ENCODE results near the gene GNB1L. TPM values are rescaled to one million over a fixed set of nuclear protein-coding genes. Genes with fewer than 3 reads are reported as not detected.
A peak's percentile ranks its signal among the peaks of the same experiment; 100 is the strongest.
"Not testable (repeated sequence)": the region's sequence is repeated elsewhere in the genome, so short reads cannot be mapped to it uniquely, and the experiment has no call there.

GNB1L gene
- total RNA-seq, 2 experiments from 2014 or later = 3.0 to 6.5 TPM

DNA sequence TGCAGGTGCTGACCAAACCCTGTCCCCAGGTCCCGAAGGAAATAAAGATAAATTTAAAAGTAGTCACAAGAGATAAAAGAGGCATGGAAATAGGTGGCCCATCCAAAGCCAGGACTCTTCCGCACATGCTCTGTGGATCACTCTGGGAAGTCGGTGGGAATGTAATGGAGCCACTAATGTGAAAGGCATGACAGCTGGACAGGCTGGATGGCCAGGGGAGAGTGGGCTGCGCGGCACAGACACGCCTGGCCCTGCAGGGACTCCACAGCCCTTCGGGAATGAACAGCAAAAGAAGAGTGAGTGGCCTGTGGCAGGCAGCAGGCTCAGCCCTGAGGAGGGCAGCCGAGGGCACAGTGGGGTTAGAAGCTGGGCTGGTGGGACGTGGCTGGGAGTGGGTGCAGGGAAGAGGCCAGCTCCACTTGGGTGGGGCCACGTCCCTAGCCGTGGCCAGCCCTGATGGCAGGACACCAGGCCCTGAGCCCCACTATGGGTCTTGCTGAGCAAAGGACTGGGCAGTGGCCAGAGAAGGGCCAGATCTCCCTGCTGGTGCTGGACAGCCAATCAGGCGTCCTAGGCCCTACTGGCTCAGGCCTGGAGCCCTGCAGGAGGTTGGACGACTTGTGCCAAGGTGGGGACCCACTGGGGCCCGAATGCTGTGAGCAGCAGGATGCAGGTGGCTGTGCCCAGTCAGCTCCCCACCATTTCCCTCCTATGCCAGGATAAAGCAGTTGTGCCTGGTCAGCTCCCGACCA, 31.3 kb upstream of the GNB1L start:
- no peaks in the 10 kb centered on the region for H3K9me3 Mint-ChIP-seq
- DNase-seq (peak in 1 of 14 experiments; percentile 16), ATAC-seq (ENCODE audit: poor library complexity) (no peak)
- Histone ChIP-seq H3K4me3 (ENCODE audit: low read length) (no peak overlapping the region), H3K9me3 (ENCODE audit: control insufficient read depth in 1 of 2, insufficient read depth in 1 of 2, low read length in 2 of 2) (no peaks in the 10 kb centered on the region), H3K36me3 (ENCODE audit: insufficient read depth, low read length) (no peaks in the 10 kb centered on the region), H3K27me3 (ENCODE audit: control insufficient read depth in 1 of 2, insufficient read depth in 2 of 2, low read length in 2 of 2) (no peaks in the 10 kb centered on the region), H3K27ac (ENCODE audit: low read depth in 1 of 2, low read length in 2 of 2) (peak overlapping the region; percentile 63 to 90), H3K4me1 (ENCODE audit: insufficient read depth, low read length) (peaks cover 80% of the 10 kb centered on the region)
- CTCF ChIA-PET = interaction anchor here (1.7 to 2.8 kb wide), 3 partner anchors 24 to 155 kb away, joined by 7 to 10 read pairs (median 8); partner anchors contain the start of genes GNB1L and RTL10
- H3K27me3 Mint-ChIP-seq = no peaks in the 10 kb centered on the region
- peaks cover 56% of the 10 kb centered on the region for H3K4me1 Mint-ChIP-seq (ENCODE audit: low read depth)
- POLR2A ChIA-PET = interaction anchor here (0.6 to 2.2 kb wide), 7 partner anchors 11 to 42 kb away, joined by 3 to 32 read pairs (median 6); partner anchors contain the start of genes GNB1L and RTL10
- no peak overlapping the region for H3K4me3 Mint-ChIP-seq
- H3K36me3 Mint-ChIP-seq (ENCODE audit: low read depth) = no peaks in the 10 kb centered on the region
- intact Hi-C loops (cut with DNase I, micrococcal nuclease) = no loop called here
- TF ChIP-seq, protein P1, sequence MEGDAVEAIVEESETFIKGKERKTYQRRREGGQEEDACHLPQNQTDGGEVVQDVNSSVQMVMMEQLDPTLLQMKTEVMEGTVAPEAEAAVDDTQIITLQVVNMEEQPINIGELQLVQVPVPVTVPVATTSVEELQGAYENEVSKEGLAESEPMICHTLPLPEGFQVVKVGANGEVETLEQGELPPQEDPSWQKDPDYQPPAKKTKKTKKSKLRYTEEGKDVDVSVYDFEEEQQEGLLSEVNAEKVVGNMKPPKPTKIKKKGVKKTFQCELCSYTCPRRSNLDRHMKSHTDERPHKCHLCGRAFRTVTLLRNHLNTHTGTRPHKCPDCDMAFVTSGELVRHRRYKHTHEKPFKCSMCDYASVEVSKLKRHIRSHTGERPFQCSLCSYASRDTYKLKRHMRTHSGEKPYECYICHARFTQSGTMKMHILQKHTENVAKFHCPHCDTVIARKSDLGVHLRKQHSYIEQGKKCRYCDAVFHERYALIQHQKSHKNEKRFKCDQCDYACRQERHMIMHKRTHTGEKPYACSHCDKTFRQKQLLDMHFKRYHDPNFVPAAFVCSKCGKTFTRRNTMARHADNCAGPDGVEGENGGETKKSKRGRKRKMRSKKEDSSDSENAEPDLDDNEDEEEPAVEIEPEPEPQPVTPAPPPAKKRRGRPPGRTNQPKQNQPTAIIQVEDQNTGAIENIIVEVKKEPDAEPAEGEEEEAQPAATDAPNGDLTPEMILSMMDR (IDR thresholded peaks at IDR 0.05) = no peak
- H3K27ac Mint-ChIP-seq = peak overlapping the region; percentile 97

DNA sequence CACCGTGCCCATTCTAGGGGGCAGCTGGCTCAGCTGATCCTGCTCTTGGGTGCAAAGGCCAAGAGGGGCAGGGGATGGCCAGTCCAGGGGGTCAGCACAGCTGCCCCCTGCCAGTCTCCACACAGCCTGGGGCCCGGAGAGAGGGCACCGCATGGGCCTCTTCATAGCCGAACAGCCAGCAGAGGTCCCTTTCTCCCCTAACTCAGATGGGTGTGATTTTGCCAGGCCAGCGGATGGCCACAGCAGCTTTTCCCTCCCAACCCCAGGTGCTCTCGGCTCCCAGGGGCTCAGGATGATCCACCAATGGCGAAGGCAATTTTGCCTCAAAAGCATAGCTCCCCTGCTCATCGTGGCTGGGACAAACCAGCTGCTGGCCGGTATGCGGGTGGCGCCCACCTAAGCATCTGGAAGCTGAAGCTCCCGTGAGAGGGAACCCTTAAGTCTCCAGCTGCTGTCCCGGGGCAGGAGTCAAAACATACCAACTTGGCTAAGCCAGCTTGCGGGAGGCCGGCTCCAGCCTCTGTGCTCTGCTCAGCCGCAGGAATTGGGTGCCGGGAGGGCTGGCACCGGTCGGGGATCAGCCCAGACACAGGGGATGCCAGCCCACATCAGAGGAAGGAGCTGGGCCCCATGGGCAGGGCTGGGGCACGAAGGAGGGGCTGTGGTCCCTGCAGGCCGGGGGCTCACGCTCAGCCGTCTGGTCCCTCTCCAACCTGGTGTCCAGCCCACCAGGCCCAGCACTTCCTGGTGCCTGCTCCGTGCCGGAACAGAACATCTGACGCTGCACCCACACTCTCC, 30.5 kb upstream of the GNB1L start:
- no peaks in the 10 kb centered on the region for H3K9me3 Mint-ChIP-seq
- no peaks in the 10 kb centered on the region for H3K36me3 Mint-ChIP-seq (ENCODE audit: low read depth)
- H3K9me3 ChIP-seq (ENCODE audit: control insufficient read depth in 1 of 2, insufficient read depth in 1 of 2, low read length in 2 of 2) = no peaks in the 10 kb centered on the region
- TF ChIP-seq, protein P1 (IDR thresholded peaks at IDR 0.05) = no peak
- intact Hi-C loops (cut with DNase I, micrococcal nuclease) = no loop called here
- CTCF ChIA-PET = no interaction called here
- peaks cover 48% of the 10 kb centered on the region for H3K4me1 Mint-ChIP-seq (ENCODE audit: low read depth)
- H3K27ac ChIP-seq (ENCODE audit: low read depth in 1 of 2, low read length in 2 of 2) = peak overlapping the region; percentile 35 to 90
- H3K4me1 ChIP-seq (ENCODE audit: insufficient read depth, low read length) = peaks cover 72% of the 10 kb centered on the region
- H3K27ac Mint-ChIP-seq = peak overlapping the region; percentile 97
- H3K4me3 Mint-ChIP-seq = no peak overlapping the region
- H3K27me3 Mint-ChIP-seq = no peaks in the 10 kb centered on the region
- no peaks in the 10 kb centered on the region for H3K27me3 ChIP-seq (ENCODE audit: control insufficient read depth in 1 of 2, insufficient read depth in 2 of 2, low read length in 2 of 2)
- ATAC-seq (ENCODE audit: poor library complexity) = no peak
- no peaks in the 10 kb centered on the region for H3K36me3 ChIP-seq (ENCODE audit: insufficient read depth, low read length)
- POLR2A ChIA-PET = interaction anchor here (0.6 to 2.2 kb wide), 4 partner anchors 11 to 30 kb away, joined by 3 to 17 read pairs (median 4); partner anchors contain the start of genes GNB1L and RTL10
- H3K4me3 ChIP-seq (ENCODE audit: low read length) = no peak overlapping the region
- DNase-seq = peak in 1 of 14 experiments; percentile 32

DNA sequence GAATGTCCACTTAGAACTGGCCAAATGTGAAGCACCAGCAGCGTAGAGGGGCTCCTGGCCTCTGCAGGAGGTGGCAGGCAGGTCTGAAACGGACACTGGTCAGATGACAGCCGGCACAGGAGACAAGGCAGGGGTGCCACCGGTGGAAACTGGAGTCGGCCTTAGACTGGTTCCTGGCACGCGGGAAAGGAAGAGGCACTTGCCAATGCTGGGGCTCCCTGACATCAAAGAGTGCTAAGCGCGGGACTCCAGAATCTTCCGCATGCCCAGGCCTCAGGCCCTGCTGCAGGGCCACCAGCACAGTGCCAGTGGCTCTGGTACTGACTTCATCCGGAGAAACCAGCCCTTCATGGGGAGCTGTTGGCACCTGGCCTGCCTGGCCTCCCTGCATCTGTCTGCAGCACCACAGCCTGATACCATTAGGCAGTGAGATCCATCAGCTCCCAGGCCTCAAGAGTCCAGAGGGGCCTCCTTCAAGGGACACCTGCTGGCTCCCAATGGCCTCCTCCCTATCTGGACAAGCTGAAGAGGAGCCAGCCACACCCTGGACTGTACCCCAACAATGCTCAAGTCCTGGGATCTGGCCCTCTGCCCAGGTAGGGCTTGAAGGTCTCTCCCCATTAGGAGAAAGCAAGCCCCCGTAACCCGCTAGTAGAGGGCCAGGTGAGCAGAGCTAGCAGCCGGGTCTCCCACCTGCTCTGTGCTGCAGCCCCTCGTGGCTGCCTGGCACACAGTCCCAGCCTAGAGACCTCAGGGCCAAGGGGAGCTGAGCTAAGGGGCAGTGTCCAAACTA, 29.7 kb upstream of the GNB1L start:
- no peaks in the 10 kb centered on the region for H3K9me3 Mint-ChIP-seq
- peak overlapping the region; percentile 97 for H3K27ac Mint-ChIP-seq
- no peaks in the 10 kb centered on the region for H3K27me3 ChIP-seq (ENCODE audit: control insufficient read depth in 1 of 2, insufficient read depth in 2 of 2, low read length in 2 of 2)
- H3K4me3 Mint-ChIP-seq = no peak overlapping the region
- CTCF ChIA-PET = no interaction called here
- H3K27me3 Mint-ChIP-seq = no peaks in the 10 kb centered on the region
- TF ChIP-seq, protein P1 (IDR thresholded peaks at IDR 0.05) = no peak
- DNase-seq (peak in 3 of 14 experiments; percentile 9 to 33 (median 28)), ATAC-seq (ENCODE audit: poor library complexity) (no peak)
- H3K36me3 ChIP-seq (ENCODE audit: insufficient read depth, low read length) = no peaks in the 10 kb centered on the region
- H3K27ac ChIP-seq (ENCODE audit: low read depth in 1 of 2, low read length in 2 of 2) = peak overlapping the region; percentile 35 to 90
- peaks cover 64% of the 10 kb centered on the region for H3K4me1 ChIP-seq (ENCODE audit: insufficient read depth, low read length)
- POLR2A ChIA-PET = interaction anchor here (1.3 to 2.2 kb wide), 2 partner anchors 10 to 29 kb away, joined by 4 to 17 read pairs; partner anchors contain the start of genes GNB1L and RTL10
- no peak overlapping the region for H3K4me3 ChIP-seq (ENCODE audit: low read length)
- no peaks in the 10 kb centered on the region for H3K9me3 ChIP-seq (ENCODE audit: control insufficient read depth in 1 of 2, insufficient read depth in 1 of 2, low read length in 2 of 2)
- intact Hi-C loops (cut with DNase I, micrococcal nuclease) = no loop called here
- no peaks in the 10 kb centered on the region for H3K36me3 Mint-ChIP-seq (ENCODE audit: low read depth)
- peaks cover 41% of the 10 kb centered on the region for H3K4me1 Mint-ChIP-seq (ENCODE audit: low read depth)

DNA sequence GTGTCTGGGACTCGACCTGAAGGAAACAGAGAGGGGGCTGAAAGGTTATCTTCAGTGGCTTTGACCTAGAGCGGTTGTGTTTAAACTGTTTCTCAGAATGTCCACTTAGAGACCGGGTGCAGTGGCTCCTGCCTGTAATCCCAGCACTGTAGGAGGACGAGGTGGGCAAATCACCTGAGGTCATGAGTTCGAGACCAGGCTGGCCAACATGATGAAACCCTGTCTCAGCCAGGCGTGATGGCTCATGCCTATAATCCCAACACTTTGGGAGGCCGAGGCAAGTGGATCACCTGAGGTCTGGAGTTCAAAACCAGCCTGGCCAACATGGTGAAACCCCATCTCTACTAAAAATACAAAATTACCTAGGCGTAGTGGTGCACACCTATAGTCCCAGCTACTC, 28.8 kb upstream of the GNB1L start:
- H3K27me3 Mint-ChIP-seq; ATAC-seq (ENCODE audit: poor library complexity); H3K36me3 Mint-ChIP-seq (ENCODE audit: low read depth); H3K4me3 ChIP-seq (ENCODE audit: low read length); POLR2A ChIA-PET; intact Hi-C loops (cut with DNase I, micrococcal nuclease); H3K27ac ChIP-seq (ENCODE audit: low read depth in 1 of 2, low read length in 2 of 2); CTCF ChIA-PET; H3K4me3 Mint-ChIP-seq; H3K9me3 Mint-ChIP-seq; H3K9me3 ChIP-seq (ENCODE audit: control insufficient read depth in 1 of 2, insufficient read depth in 1 of 2, low read length in 2 of 2); H3K36me3 ChIP-seq (ENCODE audit: insufficient read depth, low read length); H3K27me3 ChIP-seq (ENCODE audit: control insufficient read depth in 1 of 2, insufficient read depth in 2 of 2, low read length in 2 of 2): not testable (repeated sequence)
- peaks cover 41% of the 10 kb centered on the region for H3K4me1 Mint-ChIP-seq (ENCODE audit: low read depth)
- H3K4me1 ChIP-seq (ENCODE audit: insufficient read depth, low read length) = peaks cover 55% of the 10 kb centered on the region
- peak overlapping the region; percentile 97 for H3K27ac Mint-ChIP-seq
- peak in 1 of 14 experiments; percentile 0 for DNase-seq
